Activated gamma-delta T cell treated with anti-CD3 and anti-CD28 coated beads, Interleukin-2, amount 50 U/mL, for 16 hours (primary cell): ENCODE measurements around the gene CLMN.

ENCODE experiments used
- DNase-seq: peaks from one replicate; pipeline ENCODE4 v3.0.0-alpha.2; 2020; ENCODE audit warnings: low read depth

Gene CLMN

DNA sequence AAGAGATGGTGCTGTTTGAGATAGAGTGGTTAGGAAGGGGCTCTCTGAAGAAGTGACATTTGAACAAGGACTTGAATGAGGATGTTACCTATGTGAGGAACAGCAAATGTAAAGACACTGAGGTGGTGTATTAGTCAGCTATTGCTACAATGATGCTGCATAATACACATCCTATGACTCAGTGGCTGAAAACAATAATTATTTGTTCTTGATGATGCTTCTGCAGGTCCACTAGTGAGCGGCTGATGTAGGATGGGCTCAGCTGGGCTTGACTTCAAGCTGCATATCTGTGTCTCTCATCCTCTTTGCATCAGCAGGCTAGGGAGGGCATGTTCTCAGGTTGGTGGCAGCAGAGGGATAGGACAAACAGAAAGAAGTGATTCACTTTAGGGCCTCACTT lies 21.4 kb upstream of the CLMN start:
- no peak for DNase-seq

DNA sequence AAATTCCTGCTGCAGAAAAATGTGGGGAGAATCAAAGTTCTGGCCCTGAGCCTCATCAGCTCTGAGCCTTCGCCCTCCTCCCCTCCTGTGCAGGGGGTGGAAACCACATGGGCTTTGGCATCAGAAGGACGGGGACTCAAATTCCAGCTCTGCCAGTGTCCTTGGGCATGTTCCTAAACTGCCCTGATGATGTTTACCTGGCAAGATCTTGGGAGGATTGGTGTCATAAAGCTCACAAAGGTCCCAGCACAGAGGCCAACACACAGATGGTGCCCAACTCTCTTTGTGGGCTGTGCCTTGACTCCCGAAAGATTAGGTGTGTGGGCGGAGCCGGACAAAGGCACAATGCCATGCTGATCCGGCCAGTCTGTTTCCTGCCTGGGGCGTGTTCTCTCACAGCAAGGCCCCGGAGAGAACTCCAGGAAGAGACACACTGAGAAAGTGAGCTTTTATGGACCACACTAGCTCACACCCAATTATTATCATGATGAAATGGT lies 20.5 kb upstream of the CLMN start:
- no peak for DNase-seq

DNA sequence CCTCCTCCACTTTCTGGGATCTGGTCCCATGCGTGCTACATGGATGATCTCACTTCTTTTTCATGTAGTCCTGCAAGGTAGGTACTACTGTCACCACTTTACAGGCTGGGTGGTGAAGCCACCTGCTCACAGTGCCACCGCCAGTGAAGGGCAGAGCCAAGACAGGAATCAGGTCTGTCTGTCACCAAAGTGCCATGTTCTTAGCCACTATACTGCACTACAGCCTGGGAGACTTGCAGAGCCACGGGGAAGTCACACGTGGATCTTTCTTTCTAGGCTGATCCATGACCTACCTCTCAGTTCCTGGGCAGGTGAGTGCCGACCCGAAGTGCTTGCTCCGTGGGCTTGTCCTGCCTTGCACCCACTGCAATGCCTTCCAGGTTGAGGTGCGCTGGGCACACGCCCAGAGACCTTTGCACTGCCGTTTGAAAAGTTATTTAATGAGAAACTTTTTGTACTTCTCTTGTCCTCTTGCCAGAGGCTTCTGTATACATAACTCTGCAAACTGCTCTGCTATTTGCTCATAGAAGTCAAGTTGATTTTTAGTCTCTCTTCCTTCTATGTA lies 19.7 kb upstream of the CLMN start:
- DNase-seq = no peak

DNA sequence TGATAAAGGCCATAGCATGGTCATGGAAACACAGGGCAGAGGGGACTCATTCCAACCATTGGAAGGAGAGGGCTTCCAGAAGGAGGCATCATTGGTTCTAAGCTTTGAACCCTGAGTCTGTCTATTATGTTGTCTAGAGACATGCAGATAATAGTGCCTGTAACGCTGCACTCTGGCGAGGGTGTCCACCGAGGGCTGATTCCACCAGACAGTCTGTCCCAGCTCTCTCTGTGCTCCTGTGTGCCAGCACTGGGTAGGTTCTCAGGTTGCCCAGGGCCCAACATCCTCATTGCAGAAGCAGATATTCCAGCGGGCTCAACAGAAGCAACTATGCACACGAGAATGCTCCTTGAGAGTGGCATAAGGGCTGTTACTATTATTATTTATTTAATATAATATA lies 18.7 kb upstream of the CLMN start:
- no peak for DNase-seq

DNA sequence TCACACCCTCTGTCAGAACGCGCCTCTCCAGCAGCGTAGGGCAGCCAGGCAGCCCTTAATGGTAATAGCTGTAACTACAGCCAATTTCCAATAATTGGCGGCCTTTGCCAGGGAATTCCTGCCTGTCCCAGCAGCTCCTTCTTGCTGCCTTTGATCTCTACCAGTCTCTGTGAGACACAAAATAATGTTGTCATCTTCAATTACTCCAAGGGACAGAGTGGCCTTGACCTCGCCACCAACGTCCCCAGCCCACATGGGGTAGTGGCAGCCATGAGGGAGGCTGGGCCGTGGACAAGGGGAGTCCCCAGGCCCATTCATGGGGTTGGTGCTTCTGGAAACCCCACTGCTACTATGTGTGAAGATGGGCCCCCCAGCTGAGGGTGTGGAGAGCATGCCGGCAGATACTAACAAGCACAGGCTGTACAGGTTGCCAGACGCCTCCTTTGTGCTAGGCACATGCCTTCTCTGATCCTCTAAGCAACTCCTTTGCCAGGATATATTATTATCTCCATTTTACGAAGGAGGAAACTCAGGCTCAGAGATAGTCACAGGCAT lies 17.4 kb upstream of the CLMN start:
- DNase-seq = no peak

DNA sequence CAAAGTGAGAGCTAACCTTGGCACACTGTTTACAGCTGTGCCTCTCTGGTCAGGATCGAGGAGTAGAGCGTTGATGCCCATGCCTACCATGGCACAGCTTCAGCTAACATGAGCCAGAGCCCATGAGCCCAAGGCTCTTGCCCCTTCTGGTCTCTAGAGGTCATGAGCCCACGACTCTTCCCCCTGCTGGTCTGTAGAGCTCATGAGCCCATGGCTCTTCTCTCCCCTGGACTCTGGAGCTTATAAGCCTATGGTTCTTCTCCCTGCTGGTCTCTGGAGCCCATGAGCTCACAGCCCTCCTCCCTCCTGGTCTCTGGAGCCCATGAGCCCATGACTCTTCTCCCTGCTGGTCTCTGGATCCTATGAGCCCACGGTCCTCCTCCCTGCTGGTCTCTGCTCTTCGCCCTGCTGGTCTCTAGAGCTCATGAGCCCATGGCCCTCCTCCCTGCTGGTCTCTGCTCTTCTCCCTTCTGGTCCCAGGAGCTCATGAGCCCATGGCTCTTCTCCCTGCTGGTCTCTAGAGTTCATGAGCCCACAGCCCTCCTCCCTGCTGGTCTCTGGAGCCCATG lies 16.6 kb upstream of the CLMN start:
- DNase-seq = no peak

DNA sequence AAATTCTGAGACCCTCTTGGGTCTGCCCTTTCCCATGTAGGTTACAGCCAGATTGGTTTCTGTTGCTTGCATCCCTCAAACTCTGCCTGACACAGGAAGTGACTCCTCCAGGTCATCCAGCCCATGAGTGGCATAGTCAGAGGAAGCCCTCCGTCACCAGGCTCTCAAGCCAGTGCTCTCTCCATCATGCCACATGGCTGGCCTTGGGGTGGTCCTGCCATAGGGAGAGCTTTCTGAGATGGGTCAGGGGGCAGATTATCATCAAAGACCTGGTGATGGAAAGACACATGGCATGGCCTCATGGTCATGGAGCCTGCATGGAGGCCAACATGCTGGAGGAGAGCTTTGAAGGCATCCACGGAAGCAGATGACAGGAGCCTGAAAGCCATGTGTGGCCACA lies 15.4 kb upstream of the CLMN start:
- no peak for DNase-seq

DNA sequence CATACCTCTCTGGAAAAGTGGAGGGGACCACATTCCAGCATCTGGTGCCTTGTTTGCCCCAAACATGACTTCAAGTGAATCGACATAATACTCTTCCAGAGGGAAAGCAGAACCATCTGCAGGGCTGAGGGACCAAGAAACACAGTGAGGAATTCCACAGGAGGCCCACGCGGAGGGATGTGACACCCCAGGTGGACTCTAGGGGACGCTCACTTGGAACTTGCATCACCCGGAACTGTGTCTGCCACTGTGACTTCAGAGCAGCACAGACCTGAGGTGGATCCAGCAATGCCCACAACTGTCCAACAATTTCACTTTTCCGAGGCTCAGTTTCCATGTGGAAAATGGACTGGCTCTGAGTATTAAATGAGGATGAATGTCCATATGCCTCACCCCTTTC lies 14.3 kb upstream of the CLMN start:
- no peak for DNase-seq

DNA sequence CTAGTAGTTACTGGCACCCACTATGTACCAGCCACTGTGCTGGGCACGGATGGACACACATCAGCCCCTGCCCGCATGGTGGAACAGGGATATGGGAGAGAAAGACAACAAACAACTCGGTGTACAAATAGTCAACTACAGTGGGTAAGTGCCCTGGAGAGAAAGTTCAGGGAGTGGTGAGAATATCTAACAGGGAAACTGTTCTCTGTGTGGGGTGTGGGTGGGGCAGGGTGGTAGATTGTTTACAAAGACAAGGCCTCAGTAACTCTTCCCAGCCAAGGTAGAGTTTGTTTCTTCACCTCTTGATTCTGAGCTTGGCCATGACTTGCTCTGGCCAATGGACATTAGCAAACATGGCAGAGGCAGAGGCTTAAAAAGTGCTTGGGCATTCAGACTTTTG lies 12.9 kb upstream of the CLMN start:
- no peak for DNase-seq

DNA sequence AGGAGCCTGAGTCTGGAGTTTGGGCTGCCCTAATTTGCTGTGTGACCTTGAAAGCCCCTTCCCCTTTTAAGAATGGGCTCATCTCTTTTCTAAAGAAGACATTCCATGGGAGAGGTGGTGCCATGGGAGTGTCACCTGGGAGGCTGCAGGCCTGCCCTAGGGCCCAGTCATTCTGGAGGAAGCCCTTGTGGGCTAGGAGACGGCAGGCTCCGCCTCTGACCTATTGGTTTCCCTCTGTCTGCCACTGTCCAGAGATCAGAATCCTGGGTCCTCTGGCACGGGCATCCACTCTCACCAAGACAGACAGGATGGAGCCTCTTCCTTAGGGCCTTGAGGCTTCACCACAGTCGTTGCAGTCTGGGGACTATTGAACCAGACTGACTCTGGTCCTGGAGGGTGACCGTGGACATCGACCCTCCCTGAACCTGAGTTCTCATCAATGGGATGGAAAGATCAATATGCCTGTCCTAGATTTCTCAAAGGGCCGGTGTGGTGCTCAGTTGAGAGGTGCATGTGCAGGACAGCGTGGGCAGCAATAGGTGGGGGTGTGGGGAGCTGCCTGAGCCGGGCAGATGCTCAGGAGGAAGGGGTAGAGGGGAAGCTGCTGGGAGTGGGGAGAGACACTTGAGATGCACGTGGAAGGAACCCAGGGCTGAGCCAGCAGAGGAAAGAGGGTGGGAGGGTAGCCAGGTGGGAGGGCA lies 12.2 kb upstream of the CLMN start:
- no peak for DNase-seq

DNA sequence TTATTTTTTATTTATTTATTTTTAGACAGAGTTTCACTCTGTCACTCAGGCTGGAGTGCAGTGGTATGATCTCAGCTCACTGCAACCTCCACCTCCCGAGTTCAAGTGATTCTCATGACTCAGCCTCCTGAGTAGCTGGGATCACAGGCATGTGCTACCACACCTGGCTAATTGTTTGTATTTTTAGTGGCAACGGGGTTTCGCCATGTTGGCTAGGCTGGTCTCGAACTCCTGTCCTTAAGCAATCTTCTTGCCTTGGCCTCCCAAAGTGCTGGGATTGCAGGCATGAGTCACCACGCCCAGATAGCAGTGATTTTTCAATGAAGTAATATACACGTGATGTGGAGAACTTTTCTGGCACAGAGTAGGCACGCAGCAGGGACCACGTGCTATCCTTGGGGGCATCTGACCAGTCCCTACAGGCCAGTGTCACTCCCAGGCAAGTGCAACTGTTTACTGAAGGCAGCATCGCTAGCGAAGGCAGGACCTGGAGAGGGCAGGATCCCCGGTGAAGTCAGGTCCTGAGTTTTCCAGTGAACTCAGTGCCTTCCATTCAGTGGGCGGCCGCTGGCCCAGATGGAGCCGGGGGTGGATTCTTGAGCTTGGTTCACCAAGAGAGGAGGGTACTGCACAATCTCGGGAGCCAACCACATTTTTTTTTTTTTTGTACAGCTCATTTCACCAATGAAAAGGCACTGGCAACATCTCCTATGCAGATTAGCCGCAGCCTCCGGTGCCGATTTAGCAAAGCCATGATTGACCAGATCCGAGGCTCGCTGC lies 11.1 kb upstream of the CLMN start:
- DNase-seq = no peak

DNA sequence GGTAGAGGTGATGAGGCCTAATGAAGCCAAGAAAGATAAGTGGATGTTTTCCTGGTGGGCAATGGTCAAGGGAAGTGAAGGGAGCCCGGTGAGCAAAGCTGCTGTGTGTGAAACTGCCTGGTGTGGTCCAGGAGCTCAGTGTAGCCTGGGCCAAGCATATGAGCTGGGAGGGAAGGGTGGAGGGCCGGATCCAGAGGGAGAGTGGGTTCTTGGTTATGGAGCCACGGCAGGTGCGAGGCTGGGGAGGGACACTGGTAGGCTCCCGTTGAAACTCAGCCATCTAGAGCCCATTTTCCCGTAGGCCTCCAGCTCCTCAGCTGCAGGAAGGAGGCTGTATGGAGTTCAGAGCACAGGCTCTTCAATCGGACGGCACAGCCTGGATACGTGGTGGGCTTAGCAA lies 10.2 kb upstream of the CLMN start:
- DNase-seq = no peak

DNA sequence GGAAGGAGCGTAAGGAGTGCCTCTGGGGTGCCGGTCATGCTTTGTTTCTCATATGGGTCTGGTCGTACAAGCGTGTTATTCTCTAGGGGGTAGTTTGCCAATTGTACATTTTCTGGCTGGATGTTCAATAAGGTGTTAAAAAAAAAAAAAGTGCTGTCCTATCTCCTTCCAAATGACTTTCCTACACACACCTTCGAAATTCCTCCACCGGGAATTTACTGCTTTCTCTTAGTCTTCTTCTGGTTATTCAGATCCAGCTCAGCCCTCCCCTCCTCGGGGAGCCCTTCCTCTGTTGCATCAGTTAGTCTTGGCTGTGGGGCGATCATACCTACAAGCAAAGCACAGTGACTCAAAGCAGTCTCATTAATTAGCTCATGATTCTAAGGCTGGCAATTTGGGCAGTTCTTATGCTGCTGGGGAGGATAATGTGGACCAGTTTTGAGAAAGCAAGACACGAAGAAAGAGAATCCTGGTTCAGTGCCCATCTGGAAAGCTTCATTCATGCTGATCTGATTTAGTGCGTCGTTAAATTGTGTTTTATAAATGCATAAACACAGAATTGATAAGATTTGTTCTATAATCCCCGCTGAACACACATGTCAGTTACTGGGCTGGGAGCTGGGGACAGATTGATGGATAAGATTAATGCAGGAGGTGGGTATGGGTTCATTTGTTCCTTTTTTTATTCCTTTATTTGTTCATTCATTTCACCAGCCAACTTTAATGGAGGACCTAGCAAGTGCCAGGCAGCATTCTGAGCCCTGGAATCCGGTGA lies 9.2 kb upstream of the CLMN start:
- no peak for DNase-seq

DNA sequence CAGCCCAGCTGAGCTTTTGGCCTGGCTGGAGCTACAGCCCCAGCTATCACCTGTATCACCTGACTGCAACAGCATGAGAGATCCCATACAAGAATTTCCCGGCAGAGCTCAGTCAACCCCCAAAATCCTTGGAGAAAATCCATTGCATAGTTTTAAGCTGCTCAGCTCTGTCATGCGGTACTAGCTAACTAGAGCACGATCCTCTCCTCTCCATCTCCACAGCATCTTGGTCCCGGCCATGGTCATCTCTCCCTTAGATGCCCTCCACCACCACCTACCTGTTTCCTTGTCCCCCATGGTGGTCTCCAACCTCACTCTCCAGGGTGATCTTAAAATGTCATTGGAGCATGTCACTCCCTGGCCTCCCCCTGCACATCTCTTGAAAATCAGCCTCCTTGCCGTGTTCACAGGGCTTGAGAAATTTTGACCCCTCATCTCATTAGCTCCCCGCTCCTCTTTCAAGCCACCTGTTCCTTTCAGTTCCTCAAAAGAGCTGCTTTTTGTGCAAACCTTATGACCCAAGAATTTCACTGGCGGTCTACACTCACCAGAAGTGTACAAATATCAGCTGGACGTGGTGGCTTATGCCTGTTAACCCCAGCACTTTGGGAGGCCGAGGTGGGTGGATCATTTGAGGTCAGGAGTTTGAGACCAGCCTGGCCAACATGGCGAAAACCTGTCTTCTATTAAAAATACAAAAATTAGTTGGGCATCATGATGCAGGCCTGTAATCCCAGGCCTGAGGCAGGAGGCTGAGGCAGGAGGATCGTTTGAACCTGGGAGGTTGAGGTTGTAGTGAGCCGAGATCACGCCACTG lies 8.1 kb upstream of the CLMN start:
- DNase-seq = no peak

DNA sequence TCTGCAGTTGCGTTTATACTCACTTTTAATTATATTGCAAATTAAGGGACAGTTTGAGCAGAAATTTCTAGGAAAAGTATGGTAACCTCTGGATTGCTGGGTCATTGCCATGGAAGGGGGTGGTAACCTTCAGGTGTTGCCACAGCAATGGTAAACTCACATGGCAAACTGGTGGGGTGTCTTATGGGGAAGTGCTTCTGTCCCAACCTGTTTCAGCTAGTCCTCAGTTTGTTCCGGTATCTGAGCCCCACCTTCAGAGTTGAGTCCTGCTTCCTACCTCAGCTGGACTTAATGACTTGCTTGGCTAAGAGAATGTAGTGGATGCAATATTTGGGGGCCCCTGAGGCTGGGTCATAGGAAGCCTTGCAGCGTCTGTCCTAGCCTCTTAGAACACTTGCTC lies 7.3 kb upstream of the CLMN start:
- DNase-seq = no peak

DNA sequence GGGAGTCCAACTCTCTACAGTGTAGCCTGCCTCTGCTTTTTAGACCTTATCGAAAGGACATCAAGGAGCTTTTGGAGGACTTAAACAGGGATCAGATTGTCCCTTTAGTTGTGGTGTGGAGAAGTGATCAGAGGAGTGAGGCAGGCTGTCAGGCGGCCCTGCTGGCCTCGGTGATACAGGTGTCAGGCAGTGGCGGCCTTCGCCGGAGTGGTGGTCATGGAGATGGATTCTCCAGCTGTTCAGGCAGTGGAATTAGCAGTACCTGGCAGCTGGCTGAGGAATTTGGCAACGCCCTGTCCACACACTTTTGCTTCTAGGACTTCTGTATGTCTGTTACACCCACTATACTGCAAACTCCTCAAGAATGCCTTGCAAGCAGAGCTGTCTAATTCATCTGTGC lies 4.2 kb upstream of the CLMN start:
- no peak for DNase-seq

DNA sequence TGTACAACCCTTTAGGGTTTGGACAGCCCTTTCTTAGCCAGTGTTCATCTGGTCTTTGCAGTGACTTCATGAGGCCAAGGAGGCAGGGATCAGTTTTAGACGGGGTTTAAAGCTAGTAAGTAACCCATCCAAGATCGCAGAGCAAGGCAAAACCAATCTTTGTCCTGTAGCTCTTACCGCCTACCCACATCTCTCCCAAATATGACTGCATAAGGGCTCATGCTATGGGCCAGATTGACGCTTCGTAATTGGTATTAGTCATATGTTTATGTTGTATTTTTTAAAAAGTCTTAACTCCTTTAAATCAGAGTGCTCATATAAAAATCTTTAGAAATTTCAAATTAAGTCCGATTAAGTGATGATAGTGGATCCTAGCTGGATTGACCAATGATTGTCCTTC lies 3.7 kb upstream of the CLMN start:
- DNase-seq = no peak

DNA sequence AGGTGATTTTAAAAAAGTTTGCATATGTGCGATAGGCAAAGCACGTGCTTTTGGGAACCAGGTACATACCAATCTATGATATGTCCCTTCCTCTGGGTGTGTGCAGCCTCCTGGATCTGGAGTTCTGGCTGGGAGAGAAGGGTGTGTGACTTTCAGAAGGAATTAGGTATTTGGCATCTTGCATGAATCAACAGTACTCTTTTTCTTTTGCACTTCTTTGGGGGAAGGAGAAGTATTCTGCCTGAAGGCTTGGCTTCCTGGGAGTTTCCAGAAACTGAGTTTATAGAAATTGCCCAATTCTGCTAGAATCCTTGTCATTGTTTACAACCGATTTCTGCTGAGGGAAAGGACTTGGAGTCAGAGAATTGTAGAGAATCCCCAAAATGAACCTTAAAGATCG lies 2.9 kb upstream of the CLMN start:
- no peak for DNase-seq

DNA sequence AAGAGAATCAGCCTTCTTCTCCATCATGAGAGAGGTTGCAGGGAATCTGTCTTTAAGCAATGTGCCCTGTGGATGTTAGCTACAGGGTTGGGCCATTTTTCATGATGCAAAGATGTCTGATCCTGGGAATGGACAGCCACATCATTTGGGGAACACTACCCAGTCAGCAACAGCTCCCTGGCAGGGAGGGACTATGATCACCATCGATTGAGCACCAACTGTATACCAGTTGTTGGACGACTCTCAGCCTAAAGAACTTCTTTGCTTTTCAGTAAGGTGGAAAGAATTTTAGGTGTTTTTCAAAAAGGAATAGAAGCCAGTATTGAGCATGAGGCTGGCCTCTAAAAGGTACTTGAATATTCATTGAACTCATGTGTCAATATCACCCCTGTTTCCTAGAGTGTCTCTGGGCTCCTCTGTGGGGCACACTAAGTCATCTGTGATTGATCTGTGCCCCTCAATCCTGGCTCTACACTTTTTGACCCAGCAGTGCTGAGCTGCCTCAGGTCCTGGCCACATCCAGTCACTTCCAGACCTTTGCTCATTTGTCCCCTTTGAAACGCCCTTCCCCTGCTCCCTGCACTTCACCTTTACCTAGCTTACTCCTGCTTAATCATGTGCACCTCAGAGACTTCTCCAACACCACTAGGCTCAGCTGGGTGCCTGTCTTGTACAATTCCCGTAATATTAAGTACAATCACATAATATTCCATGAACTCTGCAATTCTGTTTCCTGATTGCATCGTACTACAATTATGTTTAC lies 2.2 kb upstream of the CLMN start:
- no peak for DNase-seq

DNA sequence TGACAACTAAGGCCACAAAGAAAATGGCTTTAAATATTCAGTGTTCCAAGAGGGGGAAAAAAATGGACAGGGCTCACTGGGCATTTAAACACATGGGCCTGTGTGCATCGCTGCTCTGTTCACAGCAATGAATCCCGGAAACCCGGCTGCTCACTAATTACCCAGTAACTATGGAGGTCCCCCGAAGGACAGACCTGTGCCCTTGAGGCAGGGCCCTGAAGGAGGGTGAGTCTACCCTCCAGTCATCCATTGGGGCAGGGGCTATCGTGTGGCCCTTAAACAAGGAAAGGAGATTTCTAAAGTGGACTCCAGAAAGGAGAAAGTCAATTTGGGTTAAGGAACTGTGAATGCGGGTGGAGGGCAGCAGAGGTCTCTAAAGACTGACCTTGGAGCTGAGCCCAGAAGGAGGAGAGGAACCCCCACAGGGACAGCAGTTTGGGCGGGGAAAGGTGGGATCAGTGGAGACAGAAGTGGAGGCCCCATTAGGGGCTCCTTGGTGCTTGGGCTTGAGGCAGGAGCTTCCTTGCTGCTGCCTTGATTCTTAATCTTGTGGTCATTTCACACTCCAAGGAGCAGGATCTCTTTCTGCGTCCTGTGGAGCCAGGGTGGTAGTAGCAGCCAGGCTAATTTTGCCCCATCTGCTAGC lies 1.4 kb upstream of the CLMN start:
- DNase-seq = no peak
